HG03139 (cell line): ENCODE results near the gene TM9SF3.

Source experiments
- ATAC-seq: cut with Tn5 transposase; IDR thresholded peaks from one replicate; pipeline ENCODE4 v1.9.1; 2021; ENCODE audit not compliant: unreplicated experiment

Gene TM9SF3

DNA sequence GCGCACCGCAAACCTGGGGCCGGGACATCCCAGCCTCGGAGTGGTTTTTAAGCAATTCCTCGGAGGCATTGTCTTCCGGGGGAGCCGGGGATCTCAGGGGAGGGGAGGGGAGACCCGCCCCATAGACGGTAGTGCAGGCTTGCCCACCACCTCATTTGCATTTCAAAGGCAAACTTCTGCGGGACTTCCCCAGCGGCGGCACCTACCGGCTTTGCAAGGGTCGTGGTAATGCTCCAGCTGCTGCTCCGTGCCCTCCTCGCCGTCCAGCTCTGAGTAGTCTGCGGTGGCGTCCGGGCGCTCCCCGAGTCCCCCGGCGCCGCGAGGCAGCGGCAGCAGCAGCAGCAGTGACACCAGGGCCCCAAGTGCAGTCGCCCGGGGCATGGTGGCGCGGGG is 73.5 kb downstream of the TM9SF3 start:
- ATAC-seq: peak; percentile 32

DNA sequence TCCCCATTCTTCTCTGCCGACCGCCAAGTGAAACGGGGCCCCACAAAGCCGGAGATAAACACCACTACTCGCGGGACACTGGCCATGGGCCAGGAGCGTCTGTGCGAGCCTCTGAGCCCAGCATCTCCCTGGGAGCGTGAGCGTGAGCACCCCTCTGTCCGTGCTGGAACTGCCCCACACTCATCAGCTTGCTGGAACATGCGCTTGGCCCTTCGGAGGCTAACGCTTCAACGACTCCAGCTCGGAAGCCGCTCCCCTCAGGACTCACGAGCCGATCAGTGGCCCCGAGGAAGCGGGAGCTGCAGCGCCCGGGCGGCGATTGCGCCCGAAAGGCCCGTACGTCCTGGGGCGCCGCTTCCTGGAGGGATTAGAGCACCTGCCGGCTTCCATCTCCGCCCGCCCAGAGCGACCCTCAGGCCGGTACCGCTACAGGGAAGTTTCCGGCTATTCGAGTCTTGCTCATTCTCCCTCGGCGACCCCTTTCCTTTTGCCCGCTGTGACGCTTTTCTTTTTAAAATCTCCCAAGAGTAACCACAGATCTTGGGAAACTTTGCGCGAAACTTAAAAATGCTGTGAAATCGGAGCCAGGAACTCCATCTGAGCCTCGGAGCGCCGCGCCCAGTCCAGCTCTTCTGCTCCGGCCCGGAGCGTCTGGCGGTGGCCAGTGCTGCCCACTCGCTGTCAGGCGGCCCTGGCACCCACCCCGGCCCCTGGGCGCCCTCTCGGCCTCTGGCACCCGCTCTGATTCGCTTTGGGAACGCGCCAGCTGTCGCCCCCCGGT is 74.1 kb downstream of the TM9SF3 start:
- ATAC-seq: no peak

DNA sequence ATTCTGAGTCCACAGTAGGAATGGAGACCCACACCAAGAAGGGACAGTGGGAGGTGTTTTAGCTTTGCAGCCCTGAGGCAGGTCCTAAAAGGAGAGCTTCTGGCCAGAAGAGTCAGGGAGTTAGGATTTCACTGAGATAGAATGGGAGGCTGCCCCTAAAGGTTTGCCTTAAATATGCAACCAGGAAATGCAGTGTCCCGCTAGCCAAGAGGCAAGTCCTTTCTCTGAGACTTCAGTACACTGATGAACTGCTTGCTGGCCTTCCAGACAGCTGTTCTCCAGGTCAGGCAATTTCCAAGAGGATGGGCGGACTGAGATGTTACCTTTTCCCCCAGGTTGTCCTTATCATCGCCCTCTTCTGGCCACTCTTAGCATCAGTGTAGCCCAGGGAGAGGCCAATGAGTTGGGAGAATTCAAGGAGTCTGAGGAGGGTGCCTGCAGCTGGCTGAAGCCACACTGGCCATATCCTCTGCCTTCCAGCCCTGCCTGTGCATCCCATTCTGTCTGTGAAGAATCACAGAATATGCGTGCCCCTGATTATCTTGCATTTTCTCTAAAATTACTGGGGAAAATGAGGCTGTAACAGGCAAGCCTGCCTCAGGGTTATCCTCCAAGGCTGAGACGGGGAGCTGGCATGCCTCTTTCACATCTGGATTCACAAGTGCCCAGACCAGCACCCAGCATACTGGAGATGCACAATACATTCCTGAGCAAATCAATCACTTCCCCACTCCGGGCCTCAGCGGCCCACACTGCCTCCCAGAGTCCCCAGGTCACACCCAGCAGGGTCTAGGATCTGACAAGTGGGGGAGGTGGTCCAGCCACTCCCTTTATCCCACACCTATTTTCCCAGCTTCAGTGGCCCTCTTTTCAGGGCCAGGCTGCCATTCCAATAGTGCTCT is 75.5 kb downstream of the TM9SF3 start:
- no peak for ATAC-seq

DNA sequence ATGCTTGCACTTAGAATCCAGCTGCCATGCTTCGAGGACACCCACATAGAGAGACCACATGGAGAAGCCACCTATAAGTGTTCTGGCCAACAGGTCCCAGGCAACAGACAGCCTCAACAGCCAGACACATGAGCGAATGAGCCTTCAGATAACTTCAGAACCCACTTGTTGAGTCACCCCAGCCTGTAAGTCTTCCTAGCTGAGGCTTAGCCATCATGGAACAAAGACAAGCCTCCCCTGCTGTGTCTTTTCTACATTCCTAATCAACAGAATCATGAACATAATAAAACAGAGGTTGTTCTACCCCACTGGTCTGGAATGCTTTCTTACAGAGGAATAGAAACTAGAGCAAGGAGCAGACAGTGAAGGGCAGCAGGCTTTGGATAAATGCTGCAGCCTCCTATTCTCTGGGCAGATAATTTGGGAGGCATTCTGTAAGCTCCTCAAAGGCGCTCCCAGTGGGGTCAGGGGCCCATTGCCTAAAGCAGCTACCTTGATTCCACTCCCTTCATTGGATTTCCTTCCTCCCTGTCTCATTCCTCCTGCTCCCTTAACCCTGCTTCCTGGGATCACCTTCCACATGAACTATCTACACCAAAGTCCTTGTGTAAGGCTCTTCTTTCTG is 77.7 kb downstream of the TM9SF3 start:
- ATAC-seq: no peak

DNA sequence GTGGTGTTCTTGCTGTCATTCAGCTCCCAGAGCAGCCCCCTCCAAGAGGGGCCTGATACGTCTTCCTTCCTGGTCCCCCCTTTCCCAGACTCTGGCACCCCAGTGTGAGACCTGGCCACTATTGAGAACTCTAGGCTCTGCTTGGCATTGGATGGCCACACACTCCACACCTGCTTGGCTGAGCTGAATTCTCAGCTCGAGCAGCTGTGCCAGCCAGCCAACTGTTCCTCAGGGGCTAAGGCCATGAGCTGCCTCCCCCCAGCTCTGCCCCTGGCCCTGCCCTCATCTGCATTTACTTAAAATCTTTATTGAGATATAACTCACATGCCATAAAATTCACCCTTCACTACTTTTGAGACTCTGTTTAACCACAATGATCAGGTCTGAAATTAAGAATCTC is 79.8 kb downstream of the TM9SF3 start:
- no peak for ATAC-seq

DNA sequence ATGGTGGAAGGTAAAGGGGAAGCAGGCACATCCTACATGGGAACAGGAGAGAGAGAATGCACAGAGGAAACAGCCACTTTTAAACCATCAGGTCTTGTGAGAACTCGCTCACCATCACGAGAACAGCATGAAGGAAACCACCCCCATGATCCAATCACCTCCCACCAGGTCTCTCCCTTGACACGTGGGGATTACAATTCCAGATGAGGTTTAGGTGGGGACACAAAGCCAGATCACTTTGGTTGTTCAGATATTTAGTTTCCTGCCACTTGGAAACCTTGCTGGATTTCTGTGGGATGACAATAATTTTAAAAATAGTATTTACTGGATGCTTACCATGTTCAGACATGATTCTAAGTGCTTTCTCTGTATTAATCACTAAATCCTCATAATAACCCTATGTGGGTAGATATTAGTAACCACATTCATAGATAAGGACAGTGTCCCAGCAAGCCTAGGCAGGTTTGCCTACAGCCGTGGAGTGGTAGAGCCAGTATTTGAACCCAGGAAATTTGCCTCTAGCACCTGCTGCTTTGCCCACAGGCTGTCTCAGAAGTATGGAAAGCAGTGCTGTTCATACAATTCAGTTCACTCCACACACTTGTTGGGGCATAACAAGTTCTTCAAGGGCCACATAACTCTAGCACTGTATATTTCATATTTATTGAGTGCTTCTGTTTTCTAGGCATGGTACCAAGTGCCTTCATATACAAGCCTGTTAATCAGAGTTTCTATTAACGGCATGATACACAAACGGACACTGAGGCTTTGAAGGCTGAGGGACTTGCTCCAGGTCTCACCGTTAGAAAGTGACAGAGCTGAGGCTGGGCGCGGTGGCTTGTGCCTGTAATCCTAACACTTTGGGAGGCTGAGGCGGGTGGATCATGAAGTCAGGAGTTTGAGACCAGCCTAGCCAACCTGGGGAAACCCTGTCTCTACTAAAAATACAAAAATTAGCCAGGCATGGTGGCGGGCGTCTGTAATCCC is 81.4 kb downstream of the TM9SF3 start:
- ATAC-seq: no peak

DNA sequence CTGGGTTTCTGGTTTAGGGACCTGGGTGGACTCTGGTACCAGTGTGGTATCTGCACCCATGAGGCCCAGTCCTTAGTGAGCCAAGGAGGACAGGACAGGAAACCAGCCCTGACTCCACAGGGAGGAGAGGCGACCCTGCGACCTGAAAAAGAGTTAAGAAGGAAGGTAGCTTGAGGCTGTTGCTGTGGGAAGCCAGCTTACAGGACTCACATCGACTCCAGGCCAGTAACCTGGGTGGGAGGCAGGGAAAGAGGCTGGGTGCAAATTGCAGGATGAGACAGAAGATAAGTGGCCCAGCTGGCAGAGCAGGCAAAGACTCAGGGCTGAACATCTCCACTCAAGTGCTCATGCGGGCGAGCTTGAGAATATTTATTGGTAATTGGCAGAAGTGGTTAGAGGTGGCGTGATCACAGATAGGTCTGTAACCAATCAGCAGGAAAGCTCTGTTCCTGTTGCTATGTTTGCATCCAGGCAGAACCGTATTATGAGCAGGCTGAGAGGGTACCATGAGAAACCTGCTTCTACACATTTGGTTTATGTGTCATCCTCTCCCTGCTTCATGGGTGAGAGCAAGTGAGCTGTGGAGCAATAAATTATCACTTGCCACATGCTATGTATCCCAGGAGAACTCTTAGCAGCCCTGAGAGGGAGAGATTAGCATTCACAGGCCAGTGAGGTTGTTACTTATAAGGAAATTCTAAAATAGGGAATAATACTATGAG is 84.1 kb downstream of the TM9SF3 start:
- ATAC-seq: no peak

DNA sequence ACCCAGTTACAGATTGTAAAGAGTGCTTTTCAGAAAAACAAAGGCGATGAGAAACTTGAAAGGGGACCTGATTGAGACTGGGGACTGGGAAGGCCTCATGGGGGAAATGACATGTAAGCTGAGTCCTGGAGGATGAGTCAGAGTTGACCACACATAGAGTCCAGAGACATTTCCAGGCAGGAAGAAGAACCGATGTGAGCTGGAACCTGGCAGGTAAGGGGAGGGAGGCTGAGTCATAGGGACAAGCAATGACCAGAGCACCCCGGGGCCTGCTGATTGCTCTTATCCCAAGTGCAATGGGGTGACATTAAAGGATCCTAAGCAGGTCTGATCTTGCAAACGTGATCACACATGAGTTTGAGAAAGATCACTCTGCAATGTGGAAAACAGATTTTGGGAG is 84.8 kb downstream of the TM9SF3 start:
- ATAC-seq: no peak

DNA sequence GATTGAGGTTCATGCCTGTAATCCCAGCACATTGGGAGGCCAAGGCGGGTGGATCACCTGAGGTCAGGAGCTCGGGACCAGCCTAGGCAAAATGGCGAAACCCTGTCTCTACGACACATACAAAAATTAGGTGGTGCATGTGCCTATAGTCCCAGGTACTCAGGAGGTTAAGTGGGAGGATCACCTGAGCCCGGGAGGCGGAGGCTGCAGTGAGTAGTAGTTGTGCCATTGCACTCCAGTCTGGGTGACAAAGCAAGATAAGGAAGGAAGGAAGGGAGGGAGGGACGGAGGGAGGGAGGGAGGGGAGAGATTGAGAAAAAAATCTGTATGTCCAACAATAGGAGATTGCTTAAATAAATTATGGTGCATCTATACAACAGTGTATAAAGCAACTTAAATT is 86.3 kb downstream of the TM9SF3 start:
- ATAC-seq: no peak

DNA sequence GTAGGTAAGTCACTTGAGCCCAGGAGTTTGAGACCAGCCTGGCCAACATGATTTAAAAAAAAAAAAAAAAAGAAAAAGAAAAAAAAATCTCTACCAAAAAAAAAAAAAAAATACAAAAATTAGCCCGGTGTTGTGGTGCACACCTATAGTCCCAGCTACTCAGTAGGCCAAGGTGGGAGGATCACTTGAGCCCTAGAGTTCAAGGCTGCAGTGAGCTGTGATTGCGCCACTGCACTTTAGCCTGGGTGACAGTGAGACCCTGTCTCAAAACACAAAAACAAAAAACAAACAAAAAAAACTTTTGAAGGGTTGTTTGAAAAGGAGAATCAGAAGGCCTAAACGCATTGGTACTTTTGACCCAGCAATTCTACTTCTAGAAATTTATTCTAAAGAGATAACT is 86.8 kb downstream of the TM9SF3 start:
- ATAC-seq: no peak

DNA sequence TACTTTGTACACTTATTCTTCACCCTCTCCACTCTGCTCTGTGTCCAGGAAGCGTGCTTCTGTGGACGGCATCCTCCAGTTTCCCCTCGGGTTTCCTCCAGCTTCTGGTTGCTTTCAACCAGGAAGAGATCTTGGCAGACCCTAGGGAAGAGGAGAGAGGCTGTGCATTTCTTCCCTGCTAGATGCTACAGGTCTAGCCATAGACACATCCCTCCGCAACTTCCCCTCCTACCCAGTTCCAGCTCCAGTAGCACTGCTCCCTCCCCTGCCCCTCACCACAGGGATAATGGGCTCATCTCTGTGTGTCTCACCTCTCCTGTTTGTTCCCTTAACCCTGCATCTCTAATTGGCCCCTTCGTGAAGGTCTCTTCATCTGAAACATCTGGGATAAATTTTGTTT is 89.4 kb downstream of the TM9SF3 start:
- ATAC-seq: no peak

DNA sequence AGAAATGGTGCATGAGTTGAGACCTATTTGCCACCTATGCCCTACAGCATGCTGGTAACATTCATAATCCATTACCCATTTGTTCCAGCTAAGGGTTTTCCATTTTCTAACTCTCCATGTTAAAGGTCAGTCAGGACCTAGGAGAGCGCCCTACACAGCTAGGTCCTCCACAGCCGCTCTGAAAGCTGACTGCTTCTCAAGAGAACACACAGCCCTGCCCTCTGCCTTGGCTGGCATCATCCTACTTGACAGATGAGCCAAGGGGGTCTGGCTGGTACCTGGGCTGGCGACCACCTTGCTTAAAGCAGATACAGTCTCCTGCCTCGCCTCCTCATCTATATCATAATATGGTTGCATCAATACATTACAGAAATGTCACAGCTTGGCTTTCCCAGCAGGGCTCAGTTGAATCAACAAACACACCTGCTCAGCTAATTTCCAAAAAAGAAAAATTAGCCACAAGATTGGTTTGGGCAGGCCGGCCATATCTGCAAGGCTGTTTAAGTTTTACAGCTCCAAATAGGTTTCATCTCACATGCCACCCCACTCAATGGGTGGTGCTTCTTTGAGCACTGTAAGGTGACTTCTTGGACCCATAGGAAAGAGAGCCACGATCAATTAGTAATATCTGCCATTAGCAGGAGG is 90.4 kb downstream of the TM9SF3 start:
- no peak for ATAC-seq

DNA sequence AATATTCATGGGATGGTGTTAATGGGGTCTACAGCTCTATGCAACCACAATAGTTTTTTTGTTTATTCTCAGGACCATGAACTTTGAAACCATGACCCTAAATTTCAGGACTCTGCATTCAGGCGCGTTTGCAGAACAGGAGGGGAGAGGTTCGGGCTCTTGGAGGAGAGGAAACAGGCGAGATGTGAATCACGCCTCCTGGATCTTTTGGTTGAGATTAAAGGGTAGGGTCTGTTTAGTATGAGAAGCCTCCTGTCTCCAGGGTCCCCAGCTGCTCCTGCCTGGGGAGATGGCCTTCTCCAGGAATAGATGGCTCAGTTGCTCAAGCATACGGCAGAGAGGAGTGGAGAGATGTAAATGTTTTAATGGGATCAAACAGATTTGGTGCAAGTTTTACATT is 91.3 kb downstream of the TM9SF3 start:
- no peak for ATAC-seq

DNA sequence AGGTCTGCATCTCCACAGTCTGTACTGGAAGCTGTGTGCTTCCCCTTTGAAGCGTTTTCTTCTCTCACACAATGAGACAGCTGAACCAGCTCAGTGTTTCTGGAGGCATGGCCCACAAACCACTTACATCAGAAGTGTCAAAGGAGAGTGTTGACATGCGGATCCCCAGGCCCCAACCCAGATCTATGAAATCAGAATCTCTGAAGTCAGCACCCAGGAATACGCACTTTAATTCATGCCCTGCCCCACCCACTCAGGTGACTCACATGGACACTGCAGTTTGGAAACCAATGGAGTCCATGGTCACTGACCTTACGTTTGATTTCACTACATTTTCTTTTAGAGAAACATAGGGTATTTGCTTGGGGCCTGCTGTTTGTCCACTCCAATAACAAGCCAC is 92.1 kb downstream of the TM9SF3 start:
- ATAC-seq: no peak

DNA sequence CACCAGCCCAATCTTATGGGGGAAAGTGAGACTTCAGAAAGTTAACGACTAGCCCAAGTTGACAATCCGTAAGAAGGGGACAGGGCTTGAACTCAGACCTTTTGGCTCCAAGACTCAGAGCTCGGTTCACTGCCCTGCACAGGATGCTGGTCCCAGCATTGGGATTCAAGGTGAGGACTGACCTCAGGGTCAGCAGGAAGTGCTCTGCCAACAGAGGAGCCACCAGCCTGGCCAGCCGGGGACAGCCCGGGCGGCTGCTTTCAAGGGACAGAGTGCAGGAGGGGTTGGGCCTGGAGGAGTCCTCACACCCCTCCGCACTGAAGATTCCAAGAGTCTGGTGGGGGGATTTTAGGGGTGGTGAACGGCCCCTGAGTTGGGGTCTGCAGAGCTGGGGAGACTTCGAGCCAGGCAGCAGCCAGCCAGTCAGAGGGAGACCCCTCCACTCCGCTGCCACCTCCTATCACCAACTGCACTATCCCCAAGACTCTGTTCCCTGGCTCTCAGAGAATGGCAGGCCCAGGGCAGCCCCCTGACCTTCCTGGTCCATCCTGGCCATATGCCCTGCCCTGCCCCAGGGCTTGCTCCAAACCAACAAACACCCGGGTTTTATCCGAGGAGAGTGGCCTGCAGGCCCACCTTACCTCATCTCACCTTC is 92.8 kb downstream of the TM9SF3 start:
- ATAC-seq: no peak

DNA sequence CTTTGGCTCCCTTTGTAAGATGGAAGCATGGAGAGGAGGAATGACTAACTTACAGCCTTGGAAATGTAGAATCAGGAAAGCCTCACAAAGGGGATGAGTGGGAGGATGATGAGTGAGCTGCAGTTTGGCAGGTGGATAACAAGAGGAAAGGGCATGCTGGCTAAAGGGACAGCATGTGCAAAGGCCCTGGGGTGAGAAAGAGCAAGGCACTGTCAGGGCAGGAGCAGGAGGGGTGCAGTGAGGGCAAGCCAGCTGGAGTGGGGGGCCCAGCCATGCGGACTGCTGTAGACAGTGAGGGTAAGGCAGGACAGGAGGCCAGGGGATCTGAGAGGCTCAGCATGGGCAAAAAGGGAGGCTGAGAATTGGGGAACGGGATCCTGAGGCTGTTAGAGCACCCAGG is 93.6 kb downstream of the TM9SF3 start:
- ATAC-seq: no peak

DNA sequence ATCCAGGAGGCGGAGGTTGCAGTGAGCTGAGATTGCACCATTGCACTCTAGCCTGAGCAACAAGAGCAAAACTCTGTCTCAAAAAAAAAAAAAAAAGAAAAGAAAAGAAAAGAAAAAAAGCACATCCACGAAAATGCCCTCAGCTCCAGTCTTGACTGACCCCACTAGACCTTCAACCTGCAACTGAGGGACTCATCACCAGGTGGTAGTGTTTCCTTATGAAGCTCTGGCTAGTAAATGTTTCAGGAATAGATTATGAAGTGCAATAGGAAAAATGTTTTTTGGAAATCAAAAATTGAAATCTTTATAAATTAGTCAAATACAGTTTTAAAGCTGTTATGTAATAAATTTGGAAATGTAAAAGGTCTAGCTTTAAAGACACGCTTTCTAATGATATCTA is 95.5 kb downstream of the TM9SF3 start:
- no peak for ATAC-seq

DNA sequence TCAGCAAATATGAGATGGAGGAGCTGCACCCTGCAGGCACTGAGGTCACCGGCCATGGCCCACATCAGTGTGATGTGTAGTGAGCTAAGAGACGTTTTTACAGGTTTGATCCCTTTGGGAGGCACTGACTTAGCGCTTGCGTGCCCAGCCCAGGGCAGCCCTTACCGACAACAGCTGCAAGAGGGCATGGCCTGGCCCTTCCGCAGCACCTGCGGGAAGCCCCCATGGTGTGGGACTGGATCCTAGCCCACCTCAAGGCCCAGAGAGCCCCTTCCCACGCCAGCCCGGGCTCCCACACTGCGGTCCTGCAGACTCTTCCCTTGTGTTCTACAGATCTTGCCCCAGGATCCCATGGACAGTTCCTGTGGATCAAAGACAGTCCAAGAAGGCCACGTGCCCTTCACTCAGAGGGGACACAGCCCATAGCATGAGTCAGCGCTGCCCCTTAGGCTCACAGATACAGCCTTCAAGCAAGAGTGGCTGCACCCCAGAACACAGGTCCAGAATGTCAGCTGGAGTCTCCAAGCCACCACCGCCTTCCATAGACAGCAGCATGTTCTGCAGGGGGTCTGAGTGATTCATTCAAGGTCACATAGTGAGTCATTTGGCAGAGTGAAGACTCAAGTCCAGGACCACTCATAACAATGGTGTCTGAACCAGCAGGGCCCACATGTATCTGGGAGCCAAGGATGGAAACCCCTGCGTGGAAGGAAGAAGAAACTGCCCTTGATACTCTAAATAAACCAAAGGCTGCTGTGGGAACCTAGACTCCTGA is 98.5 kb downstream of the TM9SF3 start:
- ATAC-seq: no peak
